Measurements from ENCODE around the gene ZNF12.
"Not testable (repeated sequence)": the region's sequence is repeated elsewhere in the genome, so short reads cannot be mapped to it uniquely, and the experiment has no call there.

DNA sequence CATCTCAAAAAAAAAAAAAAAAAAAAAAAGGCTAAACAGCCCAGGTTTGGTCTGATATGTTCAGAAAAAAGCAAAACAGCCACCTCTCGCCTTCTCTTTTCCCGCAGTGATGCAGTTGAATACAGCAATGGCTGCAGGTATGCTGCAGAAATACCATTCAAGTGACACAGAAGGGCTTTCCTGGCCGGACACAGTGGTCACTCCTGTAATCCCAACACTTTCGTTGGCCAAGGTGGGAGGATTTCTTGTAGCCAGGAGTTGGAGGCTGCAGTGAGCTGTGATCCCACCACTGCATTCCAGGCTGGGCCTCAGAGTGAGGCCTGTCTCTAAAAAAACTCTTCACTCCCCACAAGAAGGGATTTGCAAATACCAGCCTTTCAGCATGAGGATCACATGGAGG lies 17.6 kb upstream of the ZNF12 start:
- TF ChIP-seq POLR2AphosphoS5 (IDR thresholded peaks at IDR 0.05); TAF1 (IDR thresholded peaks at IDR 0.05; ENCODE audit: low read depth); EZH2 (IDR thresholded peaks at IDR 0.05; ENCODE audit: borderline replicate concordance, insufficient read depth, low read length, poor library complexity, severe bottlenecking); SMC3 (conservative IDR thresholded peaks at IDR 0.05; ENCODE audit: poor library complexity): not testable (repeated sequence)
- TF ChIP-seq, protein P1, sequence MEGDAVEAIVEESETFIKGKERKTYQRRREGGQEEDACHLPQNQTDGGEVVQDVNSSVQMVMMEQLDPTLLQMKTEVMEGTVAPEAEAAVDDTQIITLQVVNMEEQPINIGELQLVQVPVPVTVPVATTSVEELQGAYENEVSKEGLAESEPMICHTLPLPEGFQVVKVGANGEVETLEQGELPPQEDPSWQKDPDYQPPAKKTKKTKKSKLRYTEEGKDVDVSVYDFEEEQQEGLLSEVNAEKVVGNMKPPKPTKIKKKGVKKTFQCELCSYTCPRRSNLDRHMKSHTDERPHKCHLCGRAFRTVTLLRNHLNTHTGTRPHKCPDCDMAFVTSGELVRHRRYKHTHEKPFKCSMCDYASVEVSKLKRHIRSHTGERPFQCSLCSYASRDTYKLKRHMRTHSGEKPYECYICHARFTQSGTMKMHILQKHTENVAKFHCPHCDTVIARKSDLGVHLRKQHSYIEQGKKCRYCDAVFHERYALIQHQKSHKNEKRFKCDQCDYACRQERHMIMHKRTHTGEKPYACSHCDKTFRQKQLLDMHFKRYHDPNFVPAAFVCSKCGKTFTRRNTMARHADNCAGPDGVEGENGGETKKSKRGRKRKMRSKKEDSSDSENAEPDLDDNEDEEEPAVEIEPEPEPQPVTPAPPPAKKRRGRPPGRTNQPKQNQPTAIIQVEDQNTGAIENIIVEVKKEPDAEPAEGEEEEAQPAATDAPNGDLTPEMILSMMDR (IDR thresholded peaks at IDR 0.05; ENCODE audit: poor library complexity, severe bottlenecking) = not testable (repeated sequence)
